ENCODE data around the gene FBXW12.

DNA sequence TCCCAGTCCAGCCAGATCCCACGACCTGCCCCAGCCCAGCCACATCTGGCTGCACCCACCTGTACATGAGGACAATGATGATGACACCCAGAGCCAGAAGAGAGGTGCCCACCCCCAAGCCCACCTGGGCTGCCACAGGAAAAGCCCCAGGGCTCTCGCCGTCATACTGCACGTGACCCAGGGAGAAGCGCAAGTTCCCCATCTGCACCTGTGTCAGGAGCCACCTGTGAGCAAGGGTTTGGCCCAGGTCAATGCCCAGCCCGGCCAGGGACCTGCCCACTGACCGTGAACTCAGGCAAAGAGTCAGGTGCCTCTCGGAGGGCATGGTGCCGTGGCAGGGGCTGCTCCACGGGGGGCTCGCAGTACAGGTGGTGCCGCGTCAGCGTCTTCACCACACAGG, 41.6 kb downstream of the FBXW12 start:
- TF ChIP-seq, protein P1, sequence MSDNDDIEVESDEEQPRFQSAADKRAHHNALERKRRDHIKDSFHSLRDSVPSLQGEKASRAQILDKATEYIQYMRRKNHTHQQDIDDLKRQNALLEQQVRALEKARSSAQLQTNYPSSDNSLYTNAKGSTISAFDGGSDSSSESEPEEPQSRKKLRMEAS (CRISPR knock-in tag; IDR thresholded peaks at IDR 0.05) = no peak
- TF ChIP-seq, protein P2, sequence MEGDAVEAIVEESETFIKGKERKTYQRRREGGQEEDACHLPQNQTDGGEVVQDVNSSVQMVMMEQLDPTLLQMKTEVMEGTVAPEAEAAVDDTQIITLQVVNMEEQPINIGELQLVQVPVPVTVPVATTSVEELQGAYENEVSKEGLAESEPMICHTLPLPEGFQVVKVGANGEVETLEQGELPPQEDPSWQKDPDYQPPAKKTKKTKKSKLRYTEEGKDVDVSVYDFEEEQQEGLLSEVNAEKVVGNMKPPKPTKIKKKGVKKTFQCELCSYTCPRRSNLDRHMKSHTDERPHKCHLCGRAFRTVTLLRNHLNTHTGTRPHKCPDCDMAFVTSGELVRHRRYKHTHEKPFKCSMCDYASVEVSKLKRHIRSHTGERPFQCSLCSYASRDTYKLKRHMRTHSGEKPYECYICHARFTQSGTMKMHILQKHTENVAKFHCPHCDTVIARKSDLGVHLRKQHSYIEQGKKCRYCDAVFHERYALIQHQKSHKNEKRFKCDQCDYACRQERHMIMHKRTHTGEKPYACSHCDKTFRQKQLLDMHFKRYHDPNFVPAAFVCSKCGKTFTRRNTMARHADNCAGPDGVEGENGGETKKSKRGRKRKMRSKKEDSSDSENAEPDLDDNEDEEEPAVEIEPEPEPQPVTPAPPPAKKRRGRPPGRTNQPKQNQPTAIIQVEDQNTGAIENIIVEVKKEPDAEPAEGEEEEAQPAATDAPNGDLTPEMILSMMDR (IDR thresholded peaks at IDR 0.05) = no peak
